K562 (cell line): Measurements from ENCODE around the gene GDF7. TPM values are rescaled to one million over a fixed set of nuclear protein-coding genes. Genes with fewer than 3 reads are reported as not detected.

Experiments used
- ARID1B ChIP-seq: fragments of 450-650 bp; IDR thresholded peaks from 2 replicates; pipeline ENCODE4 v1.6.1; 2016; ENCODE audit warnings: antibody characterized with exemption, mild to moderate bottlenecking, inconsistent platforms
- BRF1 ChIP-seq: IDR thresholded peaks from 3 replicates; pipeline ENCODE4 v1.6.1; 2011; ENCODE audit warnings: borderline replicate concordance, mild to moderate bottlenecking; ENCODE audit not compliant: insufficient read length; ENCODE audit errors: extremely low read depth
- CCNT2 ChIP-seq: IDR thresholded peaks from 2 replicates; pipeline ENCODE4 v1.6.1; 2011; ENCODE audit warnings: borderline replicate concordance, low read depth, mild to moderate bottlenecking, moderate library complexity, mixed read lengths, low read length; ENCODE audit not compliant: insufficient read length; ENCODE audit errors: extremely low read depth
- CTBP1 ChIP-seq: fragments of 450-650 bp; IDR thresholded peaks from 2 replicates; pipeline ENCODE4 v1.6.1; 2016; ENCODE audit warnings: borderline replicate concordance
- ESRRB ChIP-seq: fragments of 250-450 bp; sonication (Bioruptor Pico); IDR thresholded peaks from 2 replicates; pipeline ENCODE4 v1.5.0; 2020; ENCODE audit warnings: mild to moderate bottlenecking, moderate library complexity, borderline replicate concordance
- FOS ChIP-seq: IDR thresholded peaks from 3 replicates; pipeline ENCODE4 v1.6.1; 2011; ENCODE audit not compliant: insufficient read length; ENCODE audit errors: extremely low read depth
- FOSL1 ChIP-seq: fragments of 200-800 bp; sonication (Bioruptor generic); conservative IDR thresholded peaks from 2 replicates; pipeline ENCODE4 v1.6.1; 2016; ENCODE audit warnings: missing genetic modification characterization, missing compliant biosample characterization
- GABPB1 ChIP-seq: sonication (generic); formaldehyde crosslinking; IDR thresholded peaks from 2 replicates; pipeline ENCODE4 v1.8.0; 2022; ENCODE audit warnings: mild to moderate bottlenecking, missing genetic modification reagents
- MAFG ChIP-seq: fragments of 450-650 bp; conservative IDR thresholded peaks from 2 replicates; pipeline ENCODE4 v1.6.1; 2016; ENCODE audit warnings: missing genetic modification characterization, missing compliant biosample characterization
- MCM2 ChIP-seq: fragments of 450-650 bp; IDR thresholded peaks from 2 replicates; pipeline ENCODE4 v1.6.1; 2017; ENCODE audit warnings: low read depth, mild to moderate bottlenecking
- MED1 ChIP-seq: sonication (generic); formaldehyde crosslinking; IDR thresholded peaks from 2 replicates; pipeline ENCODE4 v1.8.1; 2023; ENCODE audit warnings: missing genetic modification reagents, borderline replicate concordance
- MEF2A ChIP-seq: IDR thresholded peaks from 2 replicates; pipeline ENCODE4 v1.6.1; 2011; ENCODE audit warnings: low read depth, mild to moderate bottlenecking, low read length, moderate library complexity; ENCODE audit not compliant: control insufficient read depth
- NEUROD1 ChIP-seq: fragments of 150-350 bp; IDR thresholded peaks from 2 replicates; pipeline ENCODE4 v1.6.1; 2014; ENCODE audit warnings: borderline replicate concordance, low read length, low read depth; ENCODE audit not compliant: partially characterized antibody
- NR4A1 ChIP-seq, 2 experiments: fragments of 250-450 bp in 1 of 2; fragments of 450-650 bp in 1 of 2; sonication (Bioruptor Pico) in 1 of 2; IDR thresholded peaks; 2 replicates each; pipeline versions ENCODE4 v1.4.0 to v1.6.1; 2016 to 2020; ENCODE audit warnings: mild to moderate bottlenecking in 2 of 2, missing compliant biosample characterization in 1 of 2, missing genetic modification characterization in 1 of 2, moderate library complexity in 1 of 2
- POLR2B ChIP-seq: fragments of 450-650 bp; IDR thresholded peaks from 2 replicates; pipeline ENCODE4 v1.6.1; 2018; ENCODE audit warnings: low read depth; ENCODE audit not compliant: partially characterized antibody
- PTBP1 ChIP-seq: fragments of 200-400 bp; formaldehyde crosslinking; IDR thresholded peaks from 2 replicates; pipeline ENCODE4 v1.6.1; 2017; ENCODE audit warnings: low read depth, low read length
- RAD21 ChIP-seq, 2 experiments: fragments of 250-450 bp in 1 of 2; fragments of 450-650 bp in 1 of 2; sonication (Bioruptor Pico) in 1 of 2; formaldehyde crosslinking in 1 of 2; IDR thresholded peaks in 1 of 2; conservative IDR thresholded peaks in 1 of 2; 2 replicates each; pipeline versions ENCODE4 v1.4.0 to v1.8.0; 2020 to 2022; ENCODE audit warnings: mild to moderate bottlenecking in 2 of 2, moderate library complexity in 1 of 2
- RFX1 ChIP-seq: fragments of 450-650 bp; IDR thresholded peaks from 2 replicates; pipeline ENCODE4 v1.6.1; 2016; ENCODE audit warnings: mild to moderate bottlenecking, moderate library complexity
- SETDB1 ChIP-seq: IDR thresholded peaks from one replicate; pipeline ENCODE4 v1.6.1; 2012; ENCODE audit warnings: low read length, control low read depth, inconsistent platforms
- STAT5B ChIP-seq: fragments of 250-450 bp; sonication (Bioruptor Pico); IDR thresholded peaks from 2 replicates; pipeline ENCODE4 v1.8.0; 2021; ENCODE audit warnings: mild to moderate bottlenecking, inconsistent platforms
- TRIM28 ChIP-seq: fragments of 450-650 bp; IDR thresholded peaks from 2 replicates; pipeline ENCODE4 v1.6.1; 2017
- ZNF551 ChIP-seq: fragments of 250-450 bp; sonication (Bioruptor Pico); IDR thresholded peaks from 2 replicates; pipeline ENCODE4 v1.5.0; 2021; ENCODE audit warnings: mild to moderate bottlenecking, moderate library complexity
- ZNF586 ChIP-seq: fragments of 450-650 bp; formaldehyde crosslinking; conservative IDR thresholded peaks from 2 replicates; pipeline ENCODE4 v1.4.0; 2020; ENCODE audit warnings: mild to moderate bottlenecking, moderate library complexity
- ZSCAN29 ChIP-seq: fragments of 450-650 bp; IDR thresholded peaks from 2 replicates; pipeline ENCODE4 v1.6.1; 2017
- polyA plus RNA-seq, 8 experiments: library from polyadenylated mRNA; depleted of rRNA in 4 of 8; stranded (reverse) in 5 of 8; unstranded in 3 of 8; fragments of >200 nt; fragmentation: Nextera tagmentation in 2 of 8; fragmentation: Illumina TruSeq in 1 of 8; extraction: Ambion mirVana in 2 of 8; extraction: Trizol in 1 of 8; gene quantifications; 2 replicates each; pipeline versions ENCODE4 v1.2.1 to v1.2.3, GENCODE V29; 2011 to 2014; ENCODE audit warnings: inconsistent platforms in 1 of 8, missing spikeins in 1 of 8
- total RNA-seq, 7 experiments: library from RNA; depleted of rRNA in 6 of 7; stranded (reverse); fragments of >200 nt in 6 of 7; fragmentation: Illumina TruSeq in 2 of 7; extraction: Trizol in 2 of 7; gene quantifications; 2 replicates each; pipeline versions ENCODE4 v1.2.1 to v1.2.3, GENCODE V29; 2011 to 2021; ENCODE audit warnings: low replicate concordance in 1 of 7
- TF ChIP-seq, protein P1 (sequence below): IDR thresholded peaks from 2 replicates; pipeline ENCODE4 v1.6.1; 2011; ENCODE audit not compliant: insufficient read length; ENCODE audit errors: extremely low read depth
- TF ChIP-seq, protein P2 (sequence below): fragments of 250-450 bp; sonication (Bioruptor Pico); IDR thresholded peaks from 2 replicates; pipeline ENCODE4 v1.5.0; 2020; ENCODE audit warnings: mild to moderate bottlenecking
- TF ChIP-seq, protein P3 (sequence below): fragments of 450-650 bp; formaldehyde crosslinking; IDR thresholded peaks from 2 replicates; pipeline ENCODE4 v1.4.0; 2020; ENCODE audit warnings: mild to moderate bottlenecking

GDF7 gene
- total and polyA plus RNA-seq, 9 of the 15 experiments (the other 6 are each of a cell fraction or from before 2014, with no cell fraction given): 0.01 TPM; not detected in 7

DNA sequence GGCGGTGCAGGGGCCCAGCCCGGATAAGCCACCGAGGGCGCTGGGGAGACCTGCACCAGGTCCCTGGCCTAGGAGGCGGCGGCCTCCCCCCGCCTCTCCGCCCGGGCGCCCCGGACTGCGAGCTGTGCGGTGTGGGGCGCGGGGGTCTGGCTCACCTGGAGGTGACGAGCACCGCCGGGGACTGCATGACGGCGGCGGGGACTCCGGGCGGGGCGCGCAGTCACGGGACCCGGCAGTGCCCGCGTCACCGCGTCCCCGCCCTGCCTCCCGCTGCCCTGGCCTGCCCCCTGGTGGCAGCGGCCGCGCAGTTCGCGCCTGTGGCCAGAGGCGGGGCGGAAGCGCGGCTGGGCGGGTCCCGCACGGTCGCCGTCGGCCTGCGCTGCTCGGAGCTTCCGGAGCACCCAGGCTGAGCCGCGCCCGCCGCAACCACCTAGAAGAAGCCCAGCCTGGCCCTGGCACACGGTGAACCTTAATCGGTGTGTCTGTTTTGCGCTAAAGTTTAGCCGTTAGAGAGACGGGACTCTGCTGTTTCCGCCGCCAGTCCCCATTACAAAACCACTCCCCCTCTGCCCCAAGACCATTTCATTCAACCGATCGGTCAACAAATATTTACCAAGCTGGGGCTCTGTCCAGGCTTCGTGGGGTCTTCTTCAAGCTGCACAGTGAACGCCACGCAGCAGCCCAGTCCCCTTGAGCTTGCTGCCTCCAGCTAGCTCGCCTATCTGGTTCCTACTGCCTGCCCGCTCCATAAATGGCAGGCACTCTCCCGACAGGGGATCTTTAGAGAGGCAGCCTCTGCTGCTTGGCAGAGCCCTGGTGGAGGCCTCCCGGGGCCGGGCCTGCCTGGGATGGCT, 15.8 kb upstream of the GDF7 start, which contains the start of gene HS1BP3 (continued):
- TF ChIP-seq NEUROD1 (peak; percentile 51), MCM2 (no peak), ZNF586 (CRISPR knock-in tag) (no peak), FOS (no peak), POLR2B (no peak), FOSL1 (tag) (no peak; the same call in 1 of the 2 replicates), ZSCAN29 (no peak), ESRRB (CRISPR knock-in tag) (no peak), SETDB1 (no peak), GABPB1 (CRISPR knock-in tag) (peak; percentile 15), CCNT2 (peak; percentile 95), ARID1B (no peak), MAFG (tag) (no peak), PTBP1 (no peak), STAT5B (no peak), CTBP1 (peak; percentile 94), ZNF551 (CRISPR knock-in tag) (no peak), TRIM28 (no peak), RAD21 (CRISPR knock-in tag; conservative IDR thresholded peaks at IDR 0.05 in 1 of 2, IDR thresholded peaks at IDR 0.05 in 1 of 2) (peak; percentile 89 to 90), BRF1 (no peak), MEF2A (no peak), NR4A1 (CRISPR knock-in tag; IDR thresholded peaks at IDR 0.05) (no peak), NR4A1 (tag; IDR thresholded peaks at IDR 0.05) (peak; percentile 56; the same call in 1 of the 2 replicates), MED1 (CRISPR knock-in tag) (no peak), RFX1 (no peak)
- TF ChIP-seq, protein P1, sequence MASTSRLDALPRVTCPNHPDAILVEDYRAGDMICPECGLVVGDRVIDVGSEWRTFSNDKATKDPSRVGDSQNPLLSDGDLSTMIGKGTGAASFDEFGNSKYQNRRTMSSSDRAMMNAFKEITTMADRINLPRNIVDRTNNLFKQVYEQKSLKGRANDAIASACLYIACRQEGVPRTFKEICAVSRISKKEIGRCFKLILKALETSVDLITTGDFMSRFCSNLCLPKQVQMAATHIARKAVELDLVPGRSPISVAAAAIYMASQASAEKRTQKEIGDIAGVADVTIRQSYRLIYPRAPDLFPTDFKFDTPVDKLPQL: no peak
- TF ChIP-seq, protein P2, sequence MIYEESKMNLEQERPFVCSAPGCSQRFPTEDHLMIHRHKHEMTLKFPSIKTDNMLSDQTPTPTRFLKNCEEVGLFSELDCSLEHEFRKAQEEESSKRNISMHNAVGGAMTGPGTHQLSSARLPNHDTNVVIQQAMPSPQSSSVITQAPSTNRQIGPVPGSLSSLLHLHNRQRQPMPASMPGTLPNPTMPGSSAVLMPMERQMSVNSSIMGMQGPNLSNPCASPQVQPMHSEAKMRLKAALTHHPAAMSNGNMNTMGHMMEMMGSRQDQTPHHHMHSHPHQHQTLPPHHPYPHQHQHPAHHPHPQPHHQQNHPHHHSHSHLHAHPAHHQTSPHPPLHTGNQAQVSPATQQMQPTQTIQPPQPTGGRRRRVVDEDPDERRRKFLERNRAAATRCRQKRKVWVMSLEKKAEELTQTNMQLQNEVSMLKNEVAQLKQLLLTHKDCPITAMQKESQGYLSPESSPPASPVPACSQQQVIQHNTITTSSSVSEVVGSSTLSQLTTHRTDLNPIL (CRISPR knock-in tag): no peak
- TF ChIP-seq, protein P3, sequence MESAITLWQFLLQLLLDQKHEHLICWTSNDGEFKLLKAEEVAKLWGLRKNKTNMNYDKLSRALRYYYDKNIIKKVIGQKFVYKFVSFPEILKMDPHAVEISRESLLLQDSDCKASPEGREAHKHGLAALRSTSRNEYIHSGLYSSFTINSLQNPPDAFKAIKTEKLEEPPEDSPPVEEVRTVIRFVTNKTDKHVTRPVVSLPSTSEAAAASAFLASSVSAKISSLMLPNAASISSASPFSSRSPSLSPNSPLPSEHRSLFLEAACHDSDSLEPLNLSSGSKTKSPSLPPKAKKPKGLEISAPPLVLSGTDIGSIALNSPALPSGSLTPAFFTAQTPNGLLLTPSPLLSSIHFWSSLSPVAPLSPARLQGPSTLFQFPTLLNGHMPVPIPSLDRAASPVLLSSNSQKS: no peak
